Measurements from ENCODE around the gene ENTREP3.
A peak's percentile ranks its signal among the peaks of the same experiment; 100 is the strongest.
"Not testable (repeated sequence)": the region's sequence is repeated elsewhere in the genome, so short reads cannot be mapped to it uniquely, and the experiment has no call there.

ENTREP3 gene, protein sequence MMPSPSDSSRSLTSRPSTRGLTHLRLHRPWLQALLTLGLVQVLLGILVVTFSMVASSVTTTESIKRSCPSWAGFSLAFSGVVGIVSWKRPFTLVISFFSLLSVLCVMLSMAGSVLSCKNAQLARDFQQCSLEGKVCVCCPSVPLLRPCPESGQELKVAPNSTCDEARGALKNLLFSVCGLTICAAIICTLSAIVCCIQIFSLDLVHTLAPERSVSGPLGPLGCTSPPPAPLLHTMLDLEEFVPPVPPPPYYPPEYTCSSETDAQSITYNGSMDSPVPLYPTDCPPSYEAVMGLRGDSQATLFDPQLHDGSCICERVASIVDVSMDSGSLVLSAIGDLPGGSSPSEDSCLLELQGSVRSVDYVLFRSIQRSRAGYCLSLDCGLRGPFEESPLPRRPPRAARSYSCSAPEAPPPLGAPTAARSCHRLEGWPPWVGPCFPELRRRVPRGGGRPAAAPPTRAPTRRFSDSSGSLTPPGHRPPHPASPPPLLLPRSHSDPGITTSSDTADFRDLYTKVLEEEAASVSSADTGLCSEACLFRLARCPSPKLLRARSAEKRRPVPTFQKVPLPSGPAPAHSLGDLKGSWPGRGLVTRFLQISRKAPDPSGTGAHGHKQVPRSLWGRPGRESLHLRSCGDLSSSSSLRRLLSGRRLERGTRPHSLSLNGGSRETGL

DNA sequence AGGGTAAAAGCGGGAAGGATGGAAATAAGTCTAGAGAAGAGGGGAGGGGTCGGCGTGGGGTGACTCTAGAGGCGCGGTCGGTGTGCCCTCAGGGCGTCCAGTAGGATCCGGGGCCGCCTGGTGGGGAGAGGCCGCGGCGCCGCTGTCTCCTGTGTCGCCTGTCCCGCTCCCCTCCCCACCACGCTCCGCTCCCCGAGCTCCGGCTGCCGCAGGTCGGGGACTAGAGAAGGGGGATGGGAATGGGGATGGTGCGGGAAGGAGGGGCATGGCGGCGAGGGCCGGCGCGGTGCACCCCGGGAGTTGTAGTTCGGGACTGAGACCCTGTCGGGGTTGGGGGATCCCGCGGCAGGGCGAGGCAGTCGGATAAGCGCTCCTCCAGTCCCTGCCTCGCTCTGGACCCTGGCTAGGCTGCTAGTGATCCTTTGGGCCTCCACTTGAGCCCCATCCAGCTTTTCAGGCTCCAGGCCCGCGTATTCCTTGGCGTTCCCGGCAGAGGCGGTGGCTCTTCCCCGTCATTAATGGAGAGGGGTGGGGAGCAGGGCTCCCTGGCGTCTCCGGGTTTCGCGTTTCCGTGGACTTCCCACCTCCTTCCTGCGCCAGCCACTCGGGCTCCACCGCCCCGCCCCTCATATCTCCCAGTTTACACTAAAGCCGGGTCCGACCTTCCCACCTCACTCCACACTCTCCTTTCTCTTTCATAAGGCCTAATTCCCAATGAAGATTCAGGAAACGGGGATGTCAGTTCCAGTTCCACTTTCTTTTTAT is at the start of gene ENTREP3:
ENTREP3 (minus strand) TSS at position 241 of the 765 bp plus-strand sequence. CDS start 606 bp downstream, outside the sequence.
- DNase-seq: peak; percentile 80

DNA sequence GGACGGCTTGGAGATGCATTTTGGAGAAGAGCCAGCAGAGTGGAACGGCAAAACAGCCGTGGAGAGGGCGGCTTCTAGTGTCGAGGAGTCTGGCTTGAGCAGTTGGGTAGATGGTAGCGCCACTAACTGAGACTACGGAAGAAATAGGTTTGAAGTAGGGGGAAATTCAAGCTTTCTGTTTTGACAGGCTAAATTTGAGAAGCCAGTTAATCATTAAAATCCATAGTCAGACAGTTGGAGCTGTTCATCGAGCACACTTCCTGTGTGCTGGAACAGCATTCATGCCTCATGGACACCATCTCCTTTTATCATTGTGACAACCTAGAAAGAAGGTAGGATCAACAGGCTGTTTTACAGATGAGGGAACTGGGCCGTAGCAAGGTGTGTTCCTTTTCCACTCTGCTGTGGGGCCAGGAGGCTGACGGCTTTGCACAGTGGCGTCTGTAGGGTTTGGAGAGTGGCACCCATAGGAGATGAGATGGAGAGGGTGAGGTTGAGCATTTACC is 49.3 kb upstream of the ENTREP3 start:
- no peak for DNase-seq

DNA sequence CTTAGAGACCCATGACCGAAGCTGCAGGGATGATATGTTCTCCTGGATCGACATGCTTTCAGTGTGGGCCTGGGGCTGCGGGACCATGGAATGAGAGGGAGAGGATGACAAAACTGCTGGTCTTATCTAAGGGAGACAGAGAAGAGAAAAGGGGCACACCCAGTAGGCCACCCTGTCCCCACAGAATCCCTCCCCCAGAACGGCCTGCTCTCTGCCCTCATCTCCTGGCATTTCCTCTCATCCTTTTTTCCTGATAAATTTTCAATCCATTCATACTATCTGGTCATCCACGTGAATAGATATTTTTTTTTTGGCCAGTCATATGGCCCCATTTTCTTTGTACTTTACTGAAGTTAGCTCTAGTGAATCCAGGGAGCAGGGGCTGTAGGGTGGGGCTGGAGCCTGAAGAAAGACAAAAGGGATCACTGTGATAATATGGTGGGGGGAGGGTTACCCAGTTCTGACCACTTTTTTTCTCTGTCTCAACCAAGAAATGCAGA is 46.1 kb upstream of the ENTREP3 start, which contains the start of gene PKLR:
PKLR (minus strand) TSS at position 97 of the 500 bp plus-strand sequence; CDS start at position 54, 43 bp downstream.
- no peak for DNase-seq

DNA sequence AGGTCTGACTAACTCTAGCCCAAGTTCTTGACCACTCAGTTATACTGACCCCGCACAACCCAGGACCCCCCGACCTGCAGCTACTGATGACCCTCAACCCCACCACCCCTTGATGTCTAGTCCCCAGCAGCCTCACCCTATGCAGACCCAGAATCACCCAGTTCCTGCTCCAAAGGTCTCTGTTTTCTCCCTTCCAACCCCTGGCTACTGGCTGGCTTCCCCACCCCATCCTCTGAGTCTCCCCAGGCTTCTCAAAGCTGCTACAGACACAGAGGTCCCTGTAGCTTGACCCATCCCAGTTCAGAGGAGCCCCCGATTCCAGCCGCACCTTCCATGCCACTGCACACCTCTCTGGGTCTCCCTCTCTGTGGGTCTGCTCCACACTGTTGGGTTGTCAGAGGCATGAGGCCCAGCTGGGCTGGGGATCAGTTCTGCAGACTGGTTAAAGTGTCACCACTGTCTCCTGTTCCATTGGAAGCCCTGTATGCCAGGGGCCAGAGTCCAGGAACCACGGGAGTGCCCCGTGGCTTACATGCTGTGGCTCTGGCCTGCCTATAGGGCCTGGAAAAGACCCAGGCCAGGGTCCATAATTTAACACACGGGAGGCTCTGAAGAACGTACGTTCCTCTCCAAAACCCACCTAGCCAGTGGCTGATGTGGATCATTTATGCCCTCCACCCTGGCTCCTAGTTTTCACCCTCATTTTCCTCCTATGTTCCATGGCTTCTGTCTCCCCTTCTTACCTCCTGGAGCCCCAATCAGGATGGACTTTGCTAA is 45.5 kb upstream of the ENTREP3 start:
- no peak for DNase-seq

DNA sequence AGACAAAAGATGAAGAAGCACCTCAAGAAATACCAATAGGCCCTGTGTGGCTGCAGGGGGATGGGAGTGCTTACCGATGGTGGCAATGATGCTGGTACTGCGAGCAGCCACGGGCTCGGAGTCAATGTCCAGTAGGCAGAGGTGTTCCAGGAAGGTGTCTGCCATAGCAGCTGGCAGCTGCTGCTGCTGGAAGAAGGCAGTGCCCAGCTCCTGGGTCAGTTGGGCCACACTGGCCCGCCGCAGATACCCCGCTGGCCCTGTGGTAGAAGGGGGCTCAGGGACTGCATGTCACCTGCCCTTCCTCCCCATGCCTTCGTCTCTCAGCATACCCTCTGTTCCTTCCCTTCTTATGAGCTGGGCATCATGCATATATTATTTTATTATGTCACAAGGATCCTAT is 44.7 kb upstream of the ENTREP3 start:
- DNase-seq: no peak

DNA sequence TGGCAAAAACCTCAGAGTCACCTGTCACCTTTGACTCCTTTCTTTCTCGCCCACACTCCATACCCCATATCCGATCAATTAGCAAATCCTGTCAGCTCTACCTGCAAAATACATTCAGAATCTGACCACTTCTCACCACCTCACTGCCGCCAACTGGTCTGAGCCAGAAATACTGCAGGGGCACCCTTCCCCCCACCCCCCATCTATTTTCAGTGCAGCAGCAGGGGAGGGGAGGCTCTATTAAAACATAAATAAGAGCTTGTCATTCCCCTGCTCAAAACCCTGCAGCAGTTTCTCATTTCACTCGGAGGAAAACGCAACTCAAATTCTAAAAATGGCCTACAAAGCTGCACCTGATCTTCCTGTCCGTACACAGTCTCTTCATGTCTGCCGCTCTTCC is 42.1 kb upstream of the ENTREP3 start:
- DNase-seq: no peak

DNA sequence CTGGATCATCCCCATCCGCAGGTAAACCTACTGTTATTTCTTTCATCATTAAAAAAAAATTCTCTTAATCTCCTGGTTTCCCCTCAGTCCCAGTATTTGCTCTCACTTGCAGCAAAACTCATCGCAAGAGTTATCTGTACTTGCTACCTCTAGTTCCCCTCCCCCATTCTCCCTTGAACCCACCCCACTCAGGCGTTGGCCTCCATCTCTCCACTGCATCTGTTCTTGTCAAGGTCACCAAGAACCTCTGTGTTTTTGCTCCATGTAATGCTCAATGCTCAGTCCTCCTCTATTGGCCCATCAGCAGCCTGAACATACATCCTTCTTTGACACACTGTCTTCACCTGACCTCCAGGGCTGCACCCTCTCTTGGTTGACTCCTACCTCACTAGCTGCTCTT is 41.4 kb upstream of the ENTREP3 start:
- DNase-seq: no peak

DNA sequence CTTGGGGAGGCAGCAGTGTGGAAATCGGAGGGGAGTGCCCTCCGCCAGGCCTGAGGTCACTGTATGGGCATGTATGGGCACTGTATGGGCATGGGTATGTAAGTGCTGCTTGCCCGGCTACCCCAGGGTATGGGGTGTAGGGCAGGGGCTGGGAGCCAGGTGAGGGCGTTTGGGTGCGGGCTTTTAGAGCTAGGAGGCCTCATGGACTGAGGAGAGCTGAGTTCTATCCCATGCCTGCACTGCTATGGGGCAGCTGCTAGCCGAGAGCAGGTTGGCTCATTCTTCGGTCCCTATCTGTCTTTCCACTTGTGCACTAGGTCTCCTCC is 40.6 kb upstream of the ENTREP3 start:
- DNase-seq: no peak

DNA sequence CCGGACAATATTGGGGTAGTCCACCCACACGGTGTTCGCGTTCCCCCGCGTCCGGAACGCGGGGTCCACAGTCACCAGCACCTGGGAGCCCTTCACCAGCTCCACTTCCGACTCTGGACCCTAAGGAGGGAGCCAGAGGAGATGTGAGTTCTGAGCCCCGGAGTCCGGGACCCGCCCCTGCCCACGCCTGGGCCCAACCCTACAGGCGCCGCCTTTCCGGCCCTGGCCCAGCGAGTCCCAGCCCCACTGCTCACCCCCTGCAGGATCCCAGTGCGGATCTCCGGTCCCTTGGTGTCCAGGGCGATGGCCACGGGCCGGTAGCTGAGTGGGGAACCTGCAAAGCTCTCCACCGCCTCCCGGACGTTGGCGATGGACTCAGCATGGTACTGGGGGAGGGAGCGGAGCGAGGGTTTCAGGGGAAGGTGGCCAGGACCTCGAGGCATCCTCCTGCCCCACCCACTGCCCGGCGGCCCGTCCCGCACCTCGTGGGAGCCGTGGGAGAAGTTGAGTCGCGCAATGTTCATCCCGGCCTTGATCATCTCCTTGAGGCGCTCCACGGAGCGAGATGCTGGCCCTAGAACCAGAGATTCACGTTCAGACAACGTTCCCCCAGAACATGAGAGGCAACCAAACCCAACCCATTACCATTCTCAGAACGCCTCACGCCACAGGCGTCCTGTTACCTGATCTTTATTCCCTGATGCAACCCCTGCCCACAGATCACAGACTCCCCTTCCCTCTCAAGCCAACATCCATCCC is 40.1 kb upstream of the ENTREP3 start:
- DNase-seq: no peak

DNA sequence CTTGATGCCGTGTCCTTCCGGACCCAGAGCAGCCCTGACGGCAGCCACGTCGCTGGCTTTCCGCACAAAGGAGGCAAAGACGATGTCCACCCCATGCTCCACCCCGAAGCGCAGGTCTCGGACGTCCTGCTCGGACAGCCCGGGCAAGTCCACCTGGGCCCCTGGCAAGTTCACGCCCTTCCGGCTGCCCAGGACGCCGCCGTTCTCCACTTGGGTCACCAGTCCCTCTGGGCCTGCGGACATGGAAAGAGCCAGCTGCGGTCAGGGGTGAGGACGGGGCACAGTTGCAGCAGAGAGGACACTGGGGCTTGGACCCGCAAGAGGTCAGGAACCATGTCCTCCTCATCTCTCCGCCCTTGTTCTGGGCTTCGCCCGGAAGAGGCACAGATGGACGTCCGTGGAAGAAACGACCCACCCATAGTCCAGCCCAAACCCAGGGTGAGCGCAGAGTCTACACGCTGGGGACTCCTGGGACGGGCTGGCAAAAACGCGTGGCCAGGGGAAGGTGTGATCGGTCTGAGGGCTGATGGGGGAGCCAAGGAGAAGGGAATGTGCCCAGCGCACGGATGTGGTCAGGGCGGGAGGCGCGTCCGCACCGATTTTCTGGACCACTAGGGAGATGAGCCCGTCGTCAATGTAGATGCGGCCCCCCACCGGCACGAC is 39.4 kb upstream of the ENTREP3 start:
- DNase-seq: no peak

DNA sequence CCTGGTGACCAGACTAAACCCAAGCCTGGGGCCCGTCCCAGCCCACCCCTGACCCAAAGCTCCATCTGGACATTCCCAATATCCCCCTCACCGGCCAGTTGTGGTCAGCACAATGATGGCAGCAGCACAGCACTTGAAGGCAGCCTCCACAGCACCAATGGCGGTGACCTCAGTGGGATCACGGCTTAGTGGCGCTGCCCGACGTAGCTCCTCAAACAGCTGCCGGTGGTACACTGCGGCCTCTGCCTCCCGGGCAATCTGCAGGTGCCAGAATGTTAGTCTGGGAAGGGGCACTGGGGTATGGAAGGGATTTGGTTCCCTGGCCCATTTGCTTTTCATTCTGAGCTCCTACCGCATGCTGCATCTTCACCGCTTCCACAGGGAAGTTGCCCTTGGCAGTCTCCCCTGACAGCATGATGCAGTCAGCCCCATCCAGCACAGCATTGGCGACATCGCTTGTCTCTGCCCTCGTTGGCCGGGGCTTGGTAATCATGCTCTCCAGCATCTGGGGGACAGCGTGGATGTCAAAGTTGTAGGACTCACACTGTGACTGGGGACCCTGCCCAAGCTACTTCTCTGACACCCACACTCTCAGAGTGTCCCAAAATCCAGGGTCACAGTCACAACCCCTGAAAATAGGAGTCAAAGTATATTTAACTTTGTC is 37.9 kb upstream of the ENTREP3 start:
- DNase-seq: no peak

DNA sequence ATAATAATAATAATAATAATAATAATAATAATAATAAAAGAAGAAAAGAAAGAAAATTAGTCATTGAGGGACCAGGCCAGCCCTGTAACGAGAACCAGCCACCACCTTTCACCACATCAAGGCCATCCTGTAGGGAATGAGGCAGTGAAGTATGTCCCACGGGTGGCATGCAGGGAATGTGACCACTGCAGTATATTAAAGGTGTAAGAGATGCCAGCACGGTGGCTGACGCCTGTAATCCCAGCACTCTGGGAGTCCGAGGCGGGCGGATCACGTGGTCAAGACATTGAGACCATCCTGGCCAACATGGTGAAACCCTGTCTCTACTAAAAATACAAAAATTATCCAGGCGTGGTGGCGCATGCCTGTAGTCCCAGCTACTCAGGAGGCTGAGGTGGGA is 35.7 kb upstream of the ENTREP3 start:
- not testable (repeated sequence) for DNase-seq

DNA sequence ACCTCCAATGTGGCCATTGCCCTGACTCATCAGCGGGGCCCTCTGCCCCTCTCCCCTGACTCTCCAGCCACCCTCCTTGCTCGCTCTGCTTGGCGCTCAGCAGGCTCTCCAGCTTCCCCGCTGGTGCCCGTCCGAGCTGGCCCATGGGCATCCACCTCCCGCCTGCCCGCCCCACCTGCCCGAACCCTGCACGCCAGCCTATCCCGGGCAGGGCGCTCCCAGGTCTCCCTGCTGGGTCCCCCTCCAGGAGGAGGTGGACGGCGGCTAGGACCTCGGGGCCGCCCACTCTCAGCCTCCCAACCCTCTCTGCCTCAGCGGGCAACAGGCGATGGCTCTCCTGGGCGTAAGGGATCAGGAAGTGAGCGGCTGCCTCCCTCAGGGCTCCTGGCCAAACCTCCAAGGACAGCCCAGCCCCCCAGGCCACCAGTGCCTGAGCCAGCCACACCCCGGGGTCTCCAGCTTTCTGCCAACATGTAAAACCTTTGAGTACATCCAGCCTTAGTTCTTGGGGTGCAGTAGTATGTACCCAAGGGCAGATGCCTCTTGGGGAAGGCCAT is 32.8 kb upstream of the ENTREP3 start:
- no peak for DNase-seq

DNA sequence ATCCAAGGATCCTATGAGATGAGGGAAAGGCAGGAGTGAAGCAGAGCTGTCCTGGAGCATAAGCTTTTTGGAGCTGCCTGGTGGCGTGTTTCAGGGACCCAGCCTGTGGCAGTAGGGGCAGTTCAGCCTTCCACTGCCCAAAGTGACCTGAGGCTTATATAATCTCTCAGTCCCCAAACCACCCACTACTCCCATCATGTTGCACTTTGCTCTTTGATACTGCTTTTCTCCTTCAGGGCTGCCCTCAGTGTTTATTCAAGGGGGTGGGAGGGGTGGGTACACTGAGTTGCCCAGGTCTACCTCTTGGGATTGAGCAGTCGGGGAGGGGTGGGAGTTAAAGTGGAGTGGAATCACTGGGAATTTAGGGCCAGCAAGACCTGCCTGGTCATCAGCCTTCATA is 31.3 kb upstream of the ENTREP3 start:
- no peak for DNase-seq

DNA sequence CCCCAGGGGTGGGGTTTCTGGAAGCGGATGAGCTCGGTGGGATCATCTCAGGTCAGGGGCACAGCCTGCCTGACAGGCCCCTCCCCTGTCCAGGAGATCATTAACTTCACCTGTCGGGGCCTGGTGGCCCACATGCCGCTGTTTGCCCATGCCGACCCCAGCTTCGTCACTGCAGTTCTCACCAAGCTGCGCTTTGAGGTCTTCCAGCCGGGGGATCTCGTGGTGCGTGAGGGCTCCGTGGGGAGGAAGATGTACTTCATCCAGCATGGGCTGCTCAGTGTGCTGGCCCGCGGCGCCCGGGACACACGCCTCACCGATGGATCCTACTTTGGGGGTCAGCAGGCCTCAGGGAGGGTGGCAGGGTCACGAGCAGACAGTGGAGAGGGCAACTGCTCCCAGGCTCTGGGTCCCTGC is 30.4 kb upstream of the ENTREP3 start:
- DNase-seq: no peak

DNA sequence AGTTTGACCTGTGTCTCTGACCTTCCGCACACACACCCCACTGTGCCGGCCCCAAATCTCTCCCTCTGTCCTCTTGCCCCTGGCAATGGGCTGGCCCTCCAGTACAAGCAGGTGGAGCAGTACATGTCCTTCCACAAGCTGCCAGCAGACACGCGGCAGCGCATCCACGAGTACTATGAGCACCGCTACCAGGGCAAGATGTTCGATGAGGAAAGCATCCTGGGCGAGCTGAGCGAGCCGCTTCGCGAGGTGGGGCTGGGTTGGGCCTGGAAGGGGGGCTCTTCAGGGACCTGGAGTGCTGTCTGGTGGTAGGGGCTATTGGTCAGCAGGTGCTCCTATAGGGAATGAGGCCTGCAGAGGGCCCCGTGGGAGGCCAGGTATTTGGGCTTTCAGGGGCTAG is 29.8 kb upstream of the ENTREP3 start:
- DNase-seq: no peak

DNA sequence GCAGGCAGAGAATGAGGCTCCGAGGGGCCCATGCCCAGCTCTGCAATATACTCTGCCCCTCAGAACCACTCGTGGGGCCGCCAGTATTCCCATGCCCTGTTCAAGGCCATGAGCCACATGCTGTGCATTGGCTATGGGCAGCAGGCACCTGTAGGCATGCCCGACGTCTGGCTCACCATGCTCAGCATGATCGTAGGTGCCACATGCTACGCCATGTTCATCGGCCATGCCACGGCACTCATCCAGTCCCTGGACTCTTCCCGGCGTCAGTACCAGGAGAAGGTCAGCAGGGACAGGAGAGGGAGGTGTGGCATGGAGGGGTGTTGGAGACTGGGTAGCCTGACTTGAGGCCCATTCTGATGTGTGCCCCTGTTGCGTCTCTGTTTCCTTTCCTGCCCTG is 29.2 kb upstream of the ENTREP3 start:
- DNase-seq: no peak

DNA sequence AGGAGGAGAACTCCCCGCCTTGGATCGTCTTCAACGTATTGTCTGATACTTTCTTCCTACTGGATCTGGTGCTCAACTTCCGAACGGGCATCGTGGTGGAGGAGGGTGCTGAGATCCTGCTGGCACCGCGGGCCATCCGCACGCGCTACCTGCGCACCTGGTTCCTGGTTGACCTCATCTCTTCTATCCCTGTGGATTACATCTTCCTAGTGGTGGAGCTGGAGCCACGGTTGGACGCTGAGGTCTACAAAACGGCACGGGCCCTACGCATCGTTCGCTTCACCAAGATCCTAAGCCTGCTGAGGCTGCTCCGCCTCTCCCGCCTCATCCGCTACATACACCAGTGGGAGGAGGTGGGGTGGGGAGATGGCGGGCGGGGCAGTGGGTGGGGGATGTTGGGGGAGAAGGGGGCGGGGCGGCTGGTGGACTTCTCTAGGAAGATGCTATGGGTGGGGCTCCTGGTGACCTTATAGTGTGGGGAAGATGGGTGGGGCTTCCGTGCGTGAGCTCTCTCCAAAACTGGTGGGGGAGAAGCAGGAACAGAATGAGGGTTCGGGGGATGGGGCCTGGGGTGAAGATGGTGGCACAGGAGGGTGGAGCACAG is 27.3 kb upstream of the ENTREP3 start:
- no peak for DNase-seq

DNA sequence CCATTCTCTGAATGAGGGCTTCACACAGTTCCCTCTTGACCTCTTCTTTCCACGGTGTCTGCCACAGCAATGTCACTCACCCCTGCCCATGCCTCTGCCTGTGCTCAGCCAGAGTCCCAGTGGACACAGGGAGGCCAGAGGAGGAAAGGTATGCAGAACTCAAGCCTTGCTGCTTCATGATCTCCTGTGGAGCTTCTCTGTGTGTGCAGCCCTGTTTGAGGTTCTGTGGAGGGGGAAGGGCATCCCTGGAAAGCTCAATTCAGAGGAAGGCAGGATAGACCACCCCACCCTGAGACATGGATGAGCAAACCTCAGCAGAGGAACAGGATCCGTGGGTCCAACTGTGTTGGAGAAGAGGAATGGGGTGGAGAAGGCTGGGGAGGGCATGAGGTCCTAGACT is 24.0 kb upstream of the ENTREP3 start:
- DNase-seq: no peak

DNA sequence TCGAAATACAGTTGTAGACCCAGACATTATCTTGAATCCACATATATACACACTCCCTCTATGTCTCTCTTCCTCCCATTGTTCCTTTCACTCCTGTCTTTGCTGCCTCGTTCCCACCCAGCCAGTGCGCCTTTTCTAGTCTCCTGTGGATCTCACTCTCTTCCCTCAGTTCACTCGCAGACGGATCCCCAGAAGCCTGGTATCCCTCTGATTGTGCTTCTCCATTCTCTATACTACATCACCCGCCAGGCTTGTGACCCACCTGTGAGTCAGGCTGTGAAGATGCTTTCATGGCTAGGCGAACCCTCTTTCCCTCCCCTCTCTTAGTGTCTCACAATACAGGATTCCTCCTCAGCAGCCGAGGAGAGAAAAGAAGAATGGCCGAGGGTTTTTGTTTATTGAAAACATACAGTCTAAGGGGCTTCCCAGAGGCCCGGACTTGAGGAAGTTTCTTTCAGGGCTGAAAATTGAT is 23.4 kb upstream of the ENTREP3 start:
- DNase-seq: no peak
